Measurements from ENCODE around the gene DAB1.

DAB1 gene

GRCh38 chr1:57208741-57209302 is 215.0 kb downstream of the DAB1 start:
- DNase-seq, result no peak

GRCh38 chr1:57206038-57206437 is 217.8 kb downstream of the DAB1 start:
- DNase-seq, result no peak

GRCh38 chr1:57204942-57205787 is 218.7 kb downstream of the DAB1 start:
- no peak for DNase-seq

- no peak for DNase-seq
Observed at GRCh38 chr1:57204091-57204490, 219.8 kb downstream of the DAB1 start.

- DNase-seq, result no peak
Observed at GRCh38 chr1:57202241-57202640, 221.6 kb downstream of the DAB1 start.

GRCh38 chr1:57198912-57199311 is 224.9 kb downstream of the DAB1 start:
- no peak for DNase-seq

GRCh38 chr1:57195436-57195941 is 228.4 kb downstream of the DAB1 start:
- DNase-seq, result no peak

GRCh38 chr1:57192222-57192621 is 231.6 kb downstream of the DAB1 start:
- DNase-seq, result no peak

- no peak for DNase-seq
Observed at GRCh38 chr1:57190898-57191297, 233.0 kb downstream of the DAB1 start.

- DNase-seq, result no peak
Observed at GRCh38 chr1:57188168-57188567, 235.7 kb downstream of the DAB1 start.

- no peak for DNase-seq
Observed at GRCh38 chr1:57186455-57186854, 237.4 kb downstream of the DAB1 start.

- DNase-seq, result no peak
Observed at GRCh38 chr1:57179001-57179400, 244.9 kb downstream of the DAB1 start.

GRCh38 chr1:57175506-57175905 is 248.4 kb downstream of the DAB1 start:
- DNase-seq, result no peak

- no peak for DNase-seq
Observed at GRCh38 chr1:57172040-57172439, 251.8 kb downstream of the DAB1 start.

- DNase-seq, result no peak
Observed at GRCh38 chr1:57167997-57168396, 255.9 kb downstream of the DAB1 start.

GRCh38 chr1:57165546-57165945 is 258.3 kb downstream of the DAB1 start:
- no peak for DNase-seq

GRCh38 chr1:57164584-57164983 is 259.3 kb downstream of the DAB1 start:
- DNase-seq, result no peak

- DNase-seq, result no peak
Observed at GRCh38 chr1:57163789-57164188, 260.1 kb downstream of the DAB1 start.

- DNase-seq, result no peak
Observed at GRCh38 chr1:57163325-57163724, 260.5 kb downstream of the DAB1 start.

GRCh38 chr1:57162607-57163261 is 261.1 kb downstream of the DAB1 start:
- no peak for DNase-seq

GRCh38 chr1:57160594-57160993 is 263.3 kb downstream of the DAB1 start:
- no peak for DNase-seq

GRCh38 chr1:57158604-57158998 is 265.3 kb downstream of the DAB1 start:
- DNase-seq, result no peak

- no peak for DNase-seq
Observed at GRCh38 chr1:57157818-57158603, 265.8 kb downstream of the DAB1 start.

Data from amniotic stem cell (primary cell).